HepG2 (cell line): ENCODE data around the gene SYNM.

Source experiments
- ZNF792 ChIP-seq: IDR thresholded peaks from 2 replicates; pipeline ENCODE4 v1.6.1; 2016
- ZNF83 ChIP-seq: sonication (generic); formaldehyde crosslinking; IDR thresholded peaks from 2 replicates; pipeline ENCODE4 v1.4.0; 2020; ENCODE audit warnings: missing genetic modification reagents, mild to moderate bottlenecking, borderline replicate concordance

DNA sequence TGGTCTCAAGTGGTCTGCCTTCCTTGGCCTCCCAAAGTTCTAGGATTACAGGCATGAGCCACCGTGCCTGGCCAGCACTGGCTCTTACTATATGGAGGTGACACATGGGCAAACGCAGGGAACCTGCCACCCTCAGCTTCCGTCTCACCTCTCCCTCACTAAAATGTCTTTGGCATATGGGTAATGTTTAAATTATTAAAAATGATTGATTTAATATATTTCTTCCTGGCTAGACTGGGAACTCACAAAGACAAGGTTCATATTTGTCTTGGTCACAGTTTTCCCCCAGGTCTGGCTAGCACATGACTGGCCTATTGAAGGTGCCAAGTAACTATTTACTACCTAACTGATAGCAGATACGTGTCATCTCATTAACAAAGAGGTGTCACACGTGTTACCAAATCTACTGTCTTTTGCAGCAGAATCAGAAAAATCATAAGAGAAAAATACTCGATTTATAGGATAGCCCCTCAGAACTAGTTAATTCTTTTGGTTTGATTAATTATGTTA lies 48.2 kb downstream of the SYNM start:
- TF ChIP-seq ZNF792 (no peak), ZNF83 (CRISPR knock-in tag) (no peak)
